Measurements from ENCODE around the gene OR5C1. TPM values are rescaled to one million over a fixed set of nuclear protein-coding genes. Genes with fewer than 3 reads are reported as not detected.

OR5C1 gene
- total and polyA plus RNA-seq, 9 of the 15 experiments (the other 6 are each of a cell fraction or from before 2014, with no cell fraction given): not detected

DNA sequence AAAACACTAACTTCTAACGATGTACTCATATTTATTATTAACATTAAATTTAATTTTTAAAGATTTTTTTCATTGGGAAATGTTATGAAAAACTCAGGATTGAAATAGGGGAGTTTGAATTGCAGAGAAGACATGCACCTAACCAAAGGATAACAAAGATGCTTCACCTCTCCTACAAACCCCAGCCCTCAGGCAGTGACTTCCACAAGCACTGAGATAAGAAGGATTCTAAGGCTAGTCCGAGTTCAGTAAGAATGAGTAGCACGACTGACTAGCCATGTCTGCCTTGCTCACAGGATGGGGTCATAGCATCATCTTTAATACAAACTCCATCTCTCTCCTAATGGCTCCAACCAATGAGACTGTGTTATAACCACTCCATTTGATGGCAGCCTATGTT is 7.1 kb upstream of the OR5C1 start (continued):
- TF ChIP-seq, protein P1, sequence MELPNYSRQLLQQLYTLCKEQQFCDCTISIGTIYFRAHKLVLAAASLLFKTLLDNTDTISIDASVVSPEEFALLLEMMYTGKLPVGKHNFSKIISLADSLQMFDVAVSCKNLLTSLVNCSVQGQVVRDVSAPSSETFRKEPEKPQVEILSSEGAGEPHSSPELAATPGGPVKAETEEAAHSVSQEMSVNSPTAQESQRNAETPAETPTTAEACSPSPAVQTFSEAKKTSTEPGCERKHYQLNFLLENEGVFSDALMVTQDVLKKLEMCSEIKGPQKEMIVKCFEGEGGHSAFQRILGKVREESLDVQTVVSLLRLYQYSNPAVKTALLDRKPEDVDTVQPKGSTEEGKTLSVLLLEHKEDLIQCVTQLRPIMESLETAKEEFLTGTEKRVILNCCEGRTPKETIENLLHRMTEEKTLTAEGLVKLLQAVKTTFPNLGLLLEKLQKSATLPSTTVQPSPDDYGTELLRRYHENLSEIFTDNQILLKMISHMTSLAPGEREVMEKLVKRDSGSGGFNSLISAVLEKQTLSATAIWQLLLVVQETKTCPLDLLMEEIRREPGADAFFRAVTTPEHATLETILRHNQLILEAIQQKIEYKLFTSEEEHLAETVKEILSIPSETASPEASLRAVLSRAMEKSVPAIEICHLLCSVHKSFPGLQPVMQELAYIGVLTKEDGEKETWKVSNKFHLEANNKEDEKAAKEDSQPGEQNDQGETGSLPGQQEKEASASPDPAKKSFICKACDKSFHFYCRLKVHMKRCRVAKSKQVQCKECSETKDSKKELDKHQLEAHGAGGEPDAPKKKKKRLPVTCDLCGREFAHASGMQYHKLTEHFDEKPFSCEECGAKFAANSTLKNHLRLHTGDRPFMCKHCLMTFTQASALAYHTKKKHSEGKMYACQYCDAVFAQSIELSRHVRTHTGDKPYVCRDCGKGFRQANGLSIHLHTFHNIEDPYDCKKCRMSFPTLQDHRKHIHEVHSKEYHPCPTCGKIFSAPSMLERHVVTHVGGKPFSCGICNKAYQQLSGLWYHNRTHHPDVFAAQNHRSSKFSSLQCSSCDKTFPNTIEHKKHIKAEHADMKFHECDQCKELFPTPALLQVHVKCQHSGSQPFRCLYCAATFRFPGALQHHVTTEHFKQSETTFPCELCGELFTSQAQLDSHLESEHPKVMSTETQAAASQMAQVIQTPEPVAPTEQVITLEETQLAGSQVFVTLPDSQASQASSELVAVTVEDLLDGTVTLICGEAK (IDR thresholded peaks at IDR 0.05): no peak
- TF ChIP-seq, protein P1 (CRISPR knock-in tag; IDR thresholded peaks at IDR 0.05): no peak
- no peak for TF ChIP-seq KLF6 (CRISPR knock-in tag; IDR thresholded peaks at IDR 0.05; ENCODE audit: borderline replicate concordance)
- no peak for TF ChIP-seq ZNF609 (CRISPR knock-in tag; IDR thresholded peaks at IDR 0.05; ENCODE audit: borderline replicate concordance)
- TF ChIP-seq TAF15 (IDR thresholded peaks at IDR 0.05; ENCODE audit: low read depth, low read length): no peak
- TF ChIP-seq ARNT (IDR thresholded peaks at IDR 0.05): no peak
- TF ChIP-seq CSDE1 (IDR thresholded peaks at IDR 0.05): no peak
- TF ChIP-seq ZNF695 (CRISPR knock-in tag; IDR thresholded peaks at IDR 0.05): no peak
- no peak for TF ChIP-seq RREB1 (CRISPR knock-in tag; IDR thresholded peaks at IDR 0.05)

Data from K562 (cell line).